GM12891 (cell line): ENCODE data around the gene COL20A1.

Source experiments
- POLR2A ChIP-seq: IDR thresholded peaks from 2 replicates; pipeline ENCODE4 v1.6.1; 2011; ENCODE audit warnings: low read depth, low read length, control low read depth
- POLR2AphosphoS5 ChIP-seq: IDR thresholded peaks from 2 replicates; pipeline ENCODE4 v1.6.1; 2011; ENCODE audit warnings: low read depth, low read length, control low read depth
- TAF1 ChIP-seq: IDR thresholded peaks from 2 replicates; pipeline ENCODE4 v1.6.1; 2011; ENCODE audit warnings: low read depth, low read length, control low read depth

DNA sequence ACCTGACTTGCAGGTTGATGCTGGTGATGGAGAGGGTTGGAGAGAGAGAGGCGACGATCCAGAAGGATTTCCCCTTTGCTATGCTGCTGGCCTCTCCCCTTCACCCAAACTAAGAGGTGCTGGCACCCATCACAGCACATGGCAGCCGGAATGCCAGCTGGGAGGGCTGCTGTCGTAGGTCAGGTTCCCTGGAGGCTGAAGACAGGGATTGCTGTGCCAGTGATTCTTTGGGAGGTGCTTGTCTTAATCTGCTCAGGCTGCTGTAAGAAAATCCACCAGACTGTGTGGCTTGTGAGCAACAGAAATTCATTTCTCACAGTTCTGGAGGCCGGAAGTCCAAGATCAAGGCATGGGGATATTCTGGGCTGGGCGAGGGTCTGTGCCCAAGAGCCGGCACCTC is 24.7 kb upstream of the COL20A1 start:
- TF ChIP-seq POLR2A (no peak), POLR2AphosphoS5 (no peak), TAF1 (no peak)
